GM12878 (cell line): ENCODE measurements around the gene C3orf38. TPM values are rescaled to one million over a fixed set of nuclear protein-coding genes. Genes with fewer than 3 reads are reported as not detected.
"Not testable (repeated sequence)": the region's sequence is repeated elsewhere in the genome, so short reads cannot be mapped to it uniquely, and the experiment has no call there.

Experiments
- ATAC-seq: fragments of 200-7000 bp; cut with Tn5 transposase; 3 replicates; pipeline ENCODE4 v1.9.1; 2020; ENCODE audit warnings: mild to moderate bottlenecking, moderate library complexity
- BruUV-seq: library from RNA; stranded (reverse); fragments of 400-500 nt; replicated peaks from 2 replicates; lab custom pipeline; 2021; lab: Mats Ljungman, UMichigan
- CTCF ChIA-PET: fragments of 300-600 bp; sonication (Branson Sonifier 250); formaldehyde crosslinking; extraction: SDS; loops from one replicate; lab custom pipeline; 2021; ENCODE audit warnings: inconsistent platforms; lab: Yijun Ruan, JAX
- POLR2A ChIA-PET: fragments of 350-600 bp; formaldehyde crosslinking; extraction: SDS; loops from one replicate; lab custom pipeline; 2021; ENCODE audit warnings: inconsistent platforms; lab: Charles Lee
- RAD21 ChIA-PET: fragments of 300-600 bp; sonication (Branson Sonifier 250); formaldehyde crosslinking; loops from one replicate; lab custom pipeline; 2023; ENCODE audit warnings: antibody characterized with exemption; ENCODE audit not compliant: unreplicated experiment; lab: Charles Lee
- SMC1A ChIA-PET: fragments of 300-600 bp; sonication (Branson Sonifier 250); formaldehyde crosslinking; loops from one replicate; lab custom pipeline; 2023; ENCODE audit not compliant: unreplicated experiment, uncharacterized antibody; lab: Charles Lee
- DNase-seq: peaks from one replicate; pipeline ENCODE4 v3.0.0-alpha.2; 2011; ENCODE audit warnings: low read depth, low spot score
- FAIRE-seq: peaks from 3 replicates; lab custom pipeline; 2011; peaks lifted over from hg19 to GRCh38; lab: Jason Lieb, UNC
- H2AFZ ChIP-seq: 2 replicates; pipeline ENCODE4 v1.6.0; 2011; ENCODE audit warnings: low read depth, low read length, control low read depth; ENCODE audit not compliant: control insufficient read depth
- H3K27ac ChIP-seq: 2 replicates; pipeline ENCODE4 v1.5.1; 2011; ENCODE audit warnings: control low read depth; ENCODE audit not compliant: control insufficient read depth, insufficient read depth
- H3K27me3 ChIP-seq, 2 experiments: replicated peaks in 1 of 2; 2 replicates each; pipeline versions ENCODE4 v1.6.0 to v1.6.1; 2011; ENCODE audit warnings: low read length in 1 of 2; ENCODE audit not compliant: control insufficient read depth in 2 of 2, insufficient read depth in 2 of 2
- H3K36me3 ChIP-seq, 2 experiments: 2 replicates each; pipeline ENCODE4 v1.5.1; 2011; ENCODE audit warnings: low read length in 1 of 2; ENCODE audit not compliant: control insufficient read depth in 2 of 2, insufficient read depth in 2 of 2
- H3K4me1 ChIP-seq: 2 replicates; pipeline ENCODE4 v1.6.1; 2011; ENCODE audit warnings: mild to moderate bottlenecking, low read length, moderate library complexity, mixed read lengths; ENCODE audit not compliant: control insufficient read depth, insufficient read depth
- H3K4me2 ChIP-seq: 2 replicates; pipeline ENCODE4 v1.6.0; 2011; ENCODE audit warnings: control low read depth; ENCODE audit not compliant: control insufficient read depth, insufficient read depth
- H3K4me3 ChIP-seq: fragments of 200-600 bp; sonication (generic); 2 replicates; pipeline ENCODE4 v1.5.1; 2016
- H3K79me2 ChIP-seq: 2 replicates; pipeline ENCODE4 v1.6.0; 2011; ENCODE audit warnings: low read length; ENCODE audit not compliant: control insufficient read depth, insufficient read depth
- H3K9ac ChIP-seq: 2 replicates; pipeline ENCODE4 v1.8.0; 2011; ENCODE audit warnings: low read length, control low read depth, mixed read lengths; ENCODE audit not compliant: control insufficient read depth, insufficient read depth
- H3K9me3 ChIP-seq: replicated peaks from 3 replicates; pipeline ENCODE4 v1.5.1; 2011; ENCODE audit warnings: mild to moderate bottlenecking, low read length; ENCODE audit not compliant: control insufficient read depth, insufficient read depth
- H4K20me1 ChIP-seq: 2 replicates; pipeline ENCODE4 v1.6.0; 2011; ENCODE audit not compliant: control insufficient read depth, insufficient read depth
- CTCF ChIP-seq, 3 experiments: IDR thresholded peaks in 2 of 3; conservative IDR thresholded peaks in 1 of 3; 2 replicates each; pipeline ENCODE4 v1.5.1; 2011; ENCODE audit warnings: low read depth in 3 of 3, low read length in 3 of 3, mild to moderate bottlenecking in 3 of 3, control low read depth in 2 of 3, moderate library complexity in 2 of 3, inconsistent platforms in 1 of 3, mixed read lengths in 1 of 3; ENCODE audit not compliant: control insufficient read depth in 2 of 3, insufficient read depth in 1 of 3; ENCODE audit errors: extremely low read depth in 1 of 3
- HDGF ChIP-seq: fragments of 450-650 bp; IDR thresholded peaks from 2 replicates; pipeline ENCODE4 v1.6.1; 2016; ENCODE audit warnings: antibody characterized with exemption
- PAX5 ChIP-seq: IDR thresholded peaks from 2 replicates; pipeline ENCODE4 v1.6.1; 2011; ENCODE audit warnings: low read depth, low read length, borderline replicate concordance
- RAD21 ChIP-seq: IDR thresholded peaks from 2 replicates; pipeline ENCODE4 v1.6.1; 2011; ENCODE audit warnings: mild to moderate bottlenecking, low read depth, low read length, moderate library complexity; ENCODE audit not compliant: insufficient read depth
- SMC3 ChIP-seq: IDR thresholded peaks from 2 replicates; pipeline ENCODE4 v1.6.1; 2011; ENCODE audit warnings: low read length, improper control_type of control experiment, borderline replicate concordance
- ZBTB33 ChIP-seq: fragments of 450-650 bp; IDR thresholded peaks from 2 replicates; pipeline ENCODE4 v1.6.1; 2017; ENCODE audit warnings: mild to moderate bottlenecking
- WGBS: methylation state at CpG from one replicate; pipeline ENCODE4 v1.1.6; 2016; ENCODE audit warnings: low lambda C conversion rate; ENCODE audit not compliant: insufficient replicate concordance, insufficient coverage; ENCODE audit errors: missing lambda C conversion rate; 5-methylcytosine and 5-hydroxymethylcytosine counted together
- in situ Hi-C: fragments of 300-500 bp; cut with MboI; formaldehyde crosslinking; loops from 9 replicates; pipeline ENCODE4 v1.14.3; 2018; ENCODE audit warnings: mixed read lengths
- intact Hi-C: fragments of 100-400 bp; cut with micrococcal nuclease; formaldehyde crosslinking; loops from one replicate; pipeline ENCODE4 v1.14.2; 2022; ENCODE audit not compliant: unreplicated experiment
- polyA plus RNA-seq, 11 experiments: library from polyadenylated mRNA; depleted of rRNA in 4 of 11; unstranded in 6 of 11; stranded (reverse) in 5 of 11; fragments of >200 nt; fragmentation: Nextera tagmentation in 4 of 11; fragmentation: Illumina TruSeq in 1 of 11; extraction: Ambion mirVana in 4 of 11; extraction: Trizol in 1 of 11; gene quantifications; 1 replicate in 1 of 11; 2 replicates in 10 of 11; pipeline versions ENCODE4 v1.2.1 to v1.2.3, GENCODE V29; 2011 to 2016; ENCODE audit warnings: inconsistent platforms in 2 of 11, missing spikeins in 2 of 11, low read depth in 1 of 11
- total RNA-seq, 4 experiments: library from RNA; depleted of rRNA in 3 of 4; stranded (reverse); fragments of >200 nt in 3 of 4; fragmentation: Illumina TruSeq in 1 of 4; extraction: Trizol in 1 of 4; gene quantifications; 2 replicates each; pipeline versions ENCODE4 v1.2.1 to v1.2.3, GENCODE V29; 2013 to 2021

Gene C3orf38
- total and polyA plus RNA-seq, 10 of the 15 experiments (the other 5 are each of a cell fraction or from before 2014, with no cell fraction given), result 23.0 to 47.9 (median 31.5) TPM

GRCh38 chr3:88180398-88180999 is 30.7 kb downstream of the C3orf38 start:
- H3K27ac ChIP-seq, result no peak overlapping the region
- BruUV-seq, result no TSS peak
- intact Hi-C loops (loop anchor here (2.0 to 5.0 kb wide), 5 partner anchors 68 to 882 kb away; no protein-coding TSS in a partner anchor), in situ Hi-C loops (no loop called here)
- ChIA-PET CTCF (interaction anchor here (0.6 to 1.5 kb wide), 13 partner anchors 10 to 921 kb away, joined by 3 to 12 read pairs (median 3); no protein-coding TSS in a partner anchor), SMC1A (interaction anchor here (0.9 to 1.4 kb wide), 8 partner anchors 29 to 882 kb away, joined by 3 to 5 read pairs (median 4); partner anchors contain the start of gene C3orf38), RAD21 (interaction anchor here (0.8 to 1.5 kb wide), 7 partner anchors 67 to 882 kb away, joined by 3 to 8 read pairs (median 3); no protein-coding TSS in a partner anchor), POLR2A (no interaction called here)
- ATAC-seq (peak; percentile 89), DNase-seq (peak; percentile 27), FAIRE-seq (peak; percentile 94)
- H4K20me1 ChIP-seq, result no peaks in the 10 kb centered on the region
- no peak overlapping the region for H3K9ac ChIP-seq
- H2AFZ ChIP-seq, result no peak overlapping the region
- no peaks in the 10 kb centered on the region for H3K4me1 ChIP-seq
- no peaks in the 10 kb centered on the region for H3K36me3 ChIP-seq
- 35% methylated on average over 4 of the region's 4 CpGs for WGBS
- TF ChIP-seq ZBTB33 (no peak), CTCF (IDR thresholded peaks at IDR 0.05 in 2 of 3, conservative IDR thresholded peaks at IDR 0.05 in 1 of 3; ENCODE audit: control insufficient read depth in 2 of 3, extremely low read depth in 1 of 3, insufficient read depth in 1 of 3, low read depth in 3 of 3, low read length in 3 of 3) (peak; percentile 58 to 69 (median 64)), PAX5 (no peak), RAD21 (peak; percentile 84), HDGF (0 out of 2 replicates have a peak, but pooled peaks have one; percentile 41), SMC3 (peak; percentile 55; the same call in 1 of the 2 replicates)
- H3K27me3 ChIP-seq, result no peaks in the 10 kb centered on the region; a peak in 1 of 4 replicates
- H3K4me2 ChIP-seq, result no peak overlapping the region
- H3K79me2 ChIP-seq, result no peaks in the 10 kb centered on the region
- H3K9me3 ChIP-seq, result no peaks in the 10 kb centered on the region
- no peak overlapping the region for H3K4me3 ChIP-seq

GRCh38 chr3:88182165-88182918 is 32.6 kb downstream of the C3orf38 start:
- H3K27me3 ChIP-seq, in situ Hi-C loops: not testable (repeated sequence)

More at GRCh38 chr3:88182165-88182918, 32.6 kb downstream of the C3orf38 start:
- H3K36me3 ChIP-seq, H4K20me1 ChIP-seq, H3K4me2 ChIP-seq, H3K79me2 ChIP-seq, H3K9ac ChIP-seq, H3K27ac ChIP-seq, POLR2A ChIA-PET, H3K4me3 ChIP-seq, DNase-seq, FAIRE-seq, BruUV-seq, H2AFZ ChIP-seq, H3K9me3 ChIP-seq, RAD21 ChIA-PET, H3K4me1 ChIP-seq, ATAC-seq: not testable (repeated sequence)
- WGBS, result 56% methylated on average over 9 of the region's 9 CpGs
- CTCF ChIA-PET, result interaction anchor here (0.7 to 1.6 kb wide), 3 partner anchors 15 to 48 kb away, joined by 3 to 4 read pairs (median 3); no protein-coding TSS in a partner anchor
- SMC1A ChIA-PET, result interaction anchor here (0.6 to 1.4 kb wide), 5 partner anchors 16 to 884 kb away, joined by 3 read pairs; no protein-coding TSS in a partner anchor
- intact Hi-C loops, result loop anchor here (5.0 kb wide), 2 partner anchors 70 to 830 kb away; no protein-coding TSS in a partner anchor
